Neural cell (in vitro differentiated cells): ENCODE data around the gene RXFP3. TPM values are rescaled to one million over a fixed set of nuclear protein-coding genes. Genes with fewer than 3 reads are reported as not detected.

ENCODE experiments used
- H2AFZ ChIP-seq: fragments of 200-600, 300-800 bp; sonication (generic), shearing (Covaris generic); 2 replicates; pipeline ENCODE4 v1.6.0; 2014; ENCODE audit warnings: low read depth, mild to moderate bottlenecking, antibody characterized with exemption, low read length, moderate library complexity
- H3F3A ChIP-seq: fragments of 200-600 bp; shearing (Covaris generic); 2 replicates; pipeline ENCODE4 v1.6.1; 2016; ENCODE audit warnings: mild to moderate bottlenecking, moderate library complexity, mixed read lengths, antibody characterized with exemption, low read length; ENCODE audit not compliant: insufficient read depth, poor library complexity, severe bottlenecking
- H3K27ac ChIP-seq: fragments of 200-600, 300-800 bp; sonication (generic), shearing (Covaris generic); 2 replicates; pipeline ENCODE4 v1.5.1; 2014; ENCODE audit warnings: mild to moderate bottlenecking, low read length, moderate library complexity
- H3K27me3 ChIP-seq: fragments of 300-800, 200-600 bp; sonication (generic), shearing (Covaris generic); 2 replicates; pipeline ENCODE4 v1.6.0; 2014; ENCODE audit warnings: mild to moderate bottlenecking, low read depth, low read length, moderate library complexity; ENCODE audit not compliant: insufficient read depth
- H3K36me3 ChIP-seq: fragments of 300-800, 200-600 bp; sonication (generic), shearing (Covaris generic); 2 replicates; pipeline ENCODE4 v1.5.1; 2014; ENCODE audit warnings: mild to moderate bottlenecking, antibody characterized with exemption, low read length, moderate library complexity; ENCODE audit not compliant: insufficient read depth
- H3K4me2 ChIP-seq: fragments of 300-800, 200-600 bp; sonication (generic), shearing (Covaris generic); 2 replicates; pipeline ENCODE4 v1.6.0; 2014; ENCODE audit warnings: mild to moderate bottlenecking, low read length
- H3K4me3 ChIP-seq: fragments of 300-800, 200-600 bp; sonication (generic), shearing (Covaris generic); 2 replicates; pipeline ENCODE4 v1.5.1; 2014; ENCODE audit warnings: mild to moderate bottlenecking, low read length, moderate library complexity
- H3K79me2 ChIP-seq: fragments of 200-600 bp; shearing (Covaris generic); replicated peaks from 2 replicates; pipeline ENCODE4 v1.6.0; 2014; ENCODE audit warnings: mild to moderate bottlenecking, low read length, moderate library complexity; ENCODE audit not compliant: insufficient read depth
- H3K9ac ChIP-seq: fragments of 300-800, 200-600 bp; sonication (generic), shearing (Covaris generic); 2 replicates; pipeline ENCODE4 v1.6.1; 2016; ENCODE audit warnings: mild to moderate bottlenecking, low read length, mixed read lengths
- H3K9me2 ChIP-seq: fragments of 200-600 bp; shearing (Covaris generic); 2 replicates; pipeline ENCODE4 v1.6.1; 2016; ENCODE audit warnings: mild to moderate bottlenecking, low read length, mixed read lengths; ENCODE audit not compliant: insufficient read depth
- H3K9me3 ChIP-seq: fragments of 200-600, 300-800 bp; sonication (generic), shearing (Covaris generic); 2 replicates; pipeline ENCODE4 v1.6.1; 2016; ENCODE audit warnings: mild to moderate bottlenecking, mixed run types, low read length, moderate library complexity, mixed read lengths
- H4K20me1 ChIP-seq: fragments of 200-600 bp; shearing (Covaris generic); 2 replicates; pipeline ENCODE4 v1.6.1; 2016; ENCODE audit warnings: mild to moderate bottlenecking, mixed run types; ENCODE audit not compliant: insufficient read depth
- CTCF ChIP-seq: fragments of 450-650 bp; IDR thresholded peaks from 2 replicates; pipeline ENCODE4 v1.5.1; 2014; ENCODE audit warnings: antibody characterized with exemption, mild to moderate bottlenecking, moderate library complexity; ENCODE audit not compliant: poor library complexity, severe bottlenecking
- EP300 ChIP-seq: fragments of 450-650 bp; conservative IDR thresholded peaks from 2 replicates; pipeline ENCODE4 v1.6.1; 2014; ENCODE audit warnings: antibody characterized with exemption, mild to moderate bottlenecking, moderate library complexity; ENCODE audit not compliant: poor library complexity, severe bottlenecking
- EZH2 ChIP-seq: fragments of 200-600, 300-800 bp; shearing (Covaris generic), sonication (generic); IDR thresholded peaks from 2 replicates; pipeline ENCODE4 v1.6.1; 2014; ENCODE audit warnings: antibody characterized with exemption, low read length, borderline replicate concordance, mild to moderate bottlenecking; ENCODE audit not compliant: insufficient read depth, poor library complexity, severe bottlenecking
- MXI1 ChIP-seq: fragments of 450-650 bp; conservative IDR thresholded peaks from 2 replicates; pipeline ENCODE4 v1.6.1; 2014; ENCODE audit warnings: antibody characterized with exemption, mild to moderate bottlenecking; ENCODE audit not compliant: poor library complexity, severe bottlenecking
- POLR2AphosphoS5 ChIP-seq: IDR thresholded peaks from 2 replicates; pipeline ENCODE4 v1.6.1; 2012
- RAD21 ChIP-seq: fragments of 450-650 bp; conservative IDR thresholded peaks from 2 replicates; pipeline ENCODE4 v1.6.1; 2014; ENCODE audit warnings: antibody characterized with exemption, mild to moderate bottlenecking, moderate library complexity
- SMC3 ChIP-seq: fragments of 450-650 bp; conservative IDR thresholded peaks from 2 replicates; pipeline ENCODE4 v1.6.1; 2014; ENCODE audit warnings: antibody characterized with exemption, mild to moderate bottlenecking, moderate library complexity; ENCODE audit not compliant: poor library complexity
- TAF1 ChIP-seq: IDR thresholded peaks from 2 replicates; pipeline ENCODE4 v1.6.1; 2012; ENCODE audit warnings: low read depth
- polyA plus RNA-seq: library from polyadenylated mRNA; depleted of rRNA; stranded (reverse); fragments of >200 nt; gene quantifications from 2 replicates; pipeline ENCODE4 v1.2.3, GENCODE V29; 2014
- TF ChIP-seq, protein P1 (sequence below): IDR thresholded peaks from 2 replicates; pipeline ENCODE4 v1.6.1; 2012; ENCODE audit warnings: borderline replicate concordance

RXFP3 gene
- polyA plus RNA-seq, 1 donor from 2014 or later, result not detected

DNA sequence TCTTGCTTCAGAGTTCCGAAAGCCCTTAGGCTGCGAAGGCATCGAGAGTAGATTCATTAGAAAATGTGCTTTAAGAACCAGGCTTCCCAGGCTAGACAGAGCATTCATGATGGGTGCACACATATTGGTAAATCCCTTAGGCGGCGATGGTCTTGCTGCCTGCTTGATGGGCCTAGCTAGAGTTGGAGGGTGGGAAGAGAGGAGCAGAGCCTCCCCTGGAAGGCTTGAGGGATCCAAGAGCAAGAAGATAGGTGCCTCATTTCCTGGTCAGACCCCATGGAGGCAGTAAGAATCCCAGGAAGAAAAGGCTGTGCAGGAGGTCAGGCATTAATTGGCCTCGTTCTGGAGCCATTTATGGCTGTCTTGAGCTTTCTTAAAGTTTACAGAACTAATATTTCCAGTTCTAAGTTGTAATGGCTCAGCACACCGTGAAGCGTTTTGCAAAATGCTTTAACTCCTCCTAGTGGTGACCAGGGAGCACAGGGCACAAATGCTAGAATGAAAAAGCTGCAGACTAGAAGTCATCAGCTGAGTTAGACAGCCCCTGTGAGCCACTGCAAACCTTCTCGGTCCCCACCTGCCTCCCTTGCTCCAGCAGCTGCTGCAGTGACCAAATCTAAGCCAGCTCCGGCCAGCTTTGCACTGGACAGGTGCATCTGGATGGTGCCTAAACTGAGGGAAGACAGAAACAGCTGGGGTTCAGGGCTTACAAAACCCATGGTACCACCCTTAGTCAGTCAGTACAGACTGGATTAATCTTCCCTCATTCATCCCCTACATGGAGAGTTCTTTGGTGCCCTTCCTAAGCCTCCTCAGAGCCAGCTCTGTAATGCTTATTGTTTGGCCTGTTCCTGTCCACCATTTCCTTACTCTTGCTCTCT, 33.6 kb downstream of the RXFP3 start:
- TF ChIP-seq, protein P1, sequence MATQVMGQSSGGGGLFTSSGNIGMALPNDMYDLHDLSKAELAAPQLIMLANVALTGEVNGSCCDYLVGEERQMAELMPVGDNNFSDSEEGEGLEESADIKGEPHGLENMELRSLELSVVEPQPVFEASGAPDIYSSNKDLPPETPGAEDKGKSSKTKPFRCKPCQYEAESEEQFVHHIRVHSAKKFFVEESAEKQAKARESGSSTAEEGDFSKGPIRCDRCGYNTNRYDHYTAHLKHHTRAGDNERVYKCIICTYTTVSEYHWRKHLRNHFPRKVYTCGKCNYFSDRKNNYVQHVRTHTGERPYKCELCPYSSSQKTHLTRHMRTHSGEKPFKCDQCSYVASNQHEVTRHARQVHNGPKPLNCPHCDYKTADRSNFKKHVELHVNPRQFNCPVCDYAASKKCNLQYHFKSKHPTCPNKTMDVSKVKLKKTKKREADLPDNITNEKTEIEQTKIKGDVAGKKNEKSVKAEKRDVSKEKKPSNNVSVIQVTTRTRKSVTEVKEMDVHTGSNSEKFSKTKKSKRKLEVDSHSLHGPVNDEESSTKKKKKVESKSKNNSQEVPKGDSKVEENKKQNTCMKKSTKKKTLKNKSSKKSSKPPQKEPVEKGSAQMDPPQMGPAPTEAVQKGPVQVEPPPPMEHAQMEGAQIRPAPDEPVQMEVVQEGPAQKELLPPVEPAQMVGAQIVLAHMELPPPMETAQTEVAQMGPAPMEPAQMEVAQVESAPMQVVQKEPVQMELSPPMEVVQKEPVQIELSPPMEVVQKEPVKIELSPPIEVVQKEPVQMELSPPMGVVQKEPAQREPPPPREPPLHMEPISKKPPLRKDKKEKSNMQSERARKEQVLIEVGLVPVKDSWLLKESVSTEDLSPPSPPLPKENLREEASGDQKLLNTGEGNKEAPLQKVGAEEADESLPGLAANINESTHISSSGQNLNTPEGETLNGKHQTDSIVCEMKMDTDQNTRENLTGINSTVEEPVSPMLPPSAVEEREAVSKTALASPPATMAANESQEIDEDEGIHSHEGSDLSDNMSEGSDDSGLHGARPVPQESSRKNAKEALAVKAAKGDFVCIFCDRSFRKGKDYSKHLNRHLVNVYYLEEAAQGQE, result no peak
- TF ChIP-seq RAD21, result peak; percentile 38
- Histone ChIP-seq H2AFZ (no peak overlapping the region), H3K9ac (no peak overlapping the region)

GRCh38 chr5:33973271-33973670, 37.1 kb downstream of the RXFP3 start:
- Histone ChIP-seq H3F3A (no peaks in the 10 kb centered on the region), H4K20me1 (no peaks in the 10 kb centered on the region), H3K9me2 (no peaks in the 10 kb centered on the region), H3K9me3 (no peaks in the 10 kb centered on the region), H3K4me2 (no peak overlapping the region), H3K27ac (no peak overlapping the region), H3K27me3 (no peaks in the 10 kb centered on the region), H3K9ac (no peak overlapping the region), H3K79me2 (no peaks in the 10 kb centered on the region), H3K4me3 (no peak overlapping the region), H3K36me3 (no peaks in the 10 kb centered on the region), H2AFZ (no peak overlapping the region)
- TF ChIP-seq EZH2 (no peak), POLR2AphosphoS5 (no peak), RAD21 (no peak), SMC3 (no peak), CTCF (no peak), EP300 (no peak), MXI1 (no peak), TAF1 (no peak)
- TF ChIP-seq, protein P1, result no peak

More for the DNA sequence above, 33.6 kb downstream of the RXFP3 start:
- H3K4me2 ChIP-seq, result no peak overlapping the region
- no peak overlapping the region for H3K27ac ChIP-seq
- H4K20me1 ChIP-seq, result no peaks in the 10 kb centered on the region
- H3K27me3 ChIP-seq, result no peaks in the 10 kb centered on the region
- H3K9me3 ChIP-seq, result no peaks in the 10 kb centered on the region
- H3K4me3 ChIP-seq, result no peak overlapping the region
- no peaks in the 10 kb centered on the region for H3K9me2 ChIP-seq
- H3F3A ChIP-seq, result no peaks in the 10 kb centered on the region
- no peaks in the 10 kb centered on the region for H3K36me3 ChIP-seq
- no peaks in the 10 kb centered on the region for H3K79me2 ChIP-seq
